Measurements from ENCODE around the gene NRDE2. TPM values are rescaled to one million over a fixed set of nuclear protein-coding genes. Genes with fewer than 3 reads are reported as not detected.

NRDE2 gene
- total RNA-seq, 1 experiment from 2014 or later = 16.5 TPM

- POLR2A ChIA-PET = no interaction called here
- DNase-seq (ENCODE audit: low read depth, low spot score) = no peak
- BruUV-seq (replicated peaks) = no TSS peak
- CTCF ChIA-PET = no interaction called here
- intact Hi-C loops (cut with micrococcal nuclease; ENCODE audit: unreplicated experiment) = loop anchor here (10.0 kb wide), 1 partner anchor 390 kb away; no protein-coding TSS in a partner anchor
- no peaks in the 10 kb centered on the region for H3K27me3 ChIP-seq (ENCODE audit: control insufficient read depth, insufficient read depth, low read length)
- H3K9me3 ChIP-seq (ENCODE audit: control insufficient read depth, insufficient read depth, low read depth, low read length) = no peaks in the 10 kb centered on the region
- H3K4me1 ChIP-seq (ENCODE audit: control insufficient read depth, insufficient read depth, low read length) = no peaks in the 10 kb centered on the region
- no peak for ATAC-seq
- H3K36me3 ChIP-seq (ENCODE audit: control insufficient read depth, insufficient read depth, low read length) = no peaks in the 10 kb centered on the region
- TF ChIP-seq TCF7L2 (IDR thresholded peaks at IDR 0.05; ENCODE audit: low read depth, low read length) = no peak
- TF ChIP-seq SIN3A (IDR thresholded peaks at IDR 0.05; ENCODE audit: borderline replicate concordance, insufficient read depth, low read depth, low read length) = no peak
- TF ChIP-seq, protein P1, sequence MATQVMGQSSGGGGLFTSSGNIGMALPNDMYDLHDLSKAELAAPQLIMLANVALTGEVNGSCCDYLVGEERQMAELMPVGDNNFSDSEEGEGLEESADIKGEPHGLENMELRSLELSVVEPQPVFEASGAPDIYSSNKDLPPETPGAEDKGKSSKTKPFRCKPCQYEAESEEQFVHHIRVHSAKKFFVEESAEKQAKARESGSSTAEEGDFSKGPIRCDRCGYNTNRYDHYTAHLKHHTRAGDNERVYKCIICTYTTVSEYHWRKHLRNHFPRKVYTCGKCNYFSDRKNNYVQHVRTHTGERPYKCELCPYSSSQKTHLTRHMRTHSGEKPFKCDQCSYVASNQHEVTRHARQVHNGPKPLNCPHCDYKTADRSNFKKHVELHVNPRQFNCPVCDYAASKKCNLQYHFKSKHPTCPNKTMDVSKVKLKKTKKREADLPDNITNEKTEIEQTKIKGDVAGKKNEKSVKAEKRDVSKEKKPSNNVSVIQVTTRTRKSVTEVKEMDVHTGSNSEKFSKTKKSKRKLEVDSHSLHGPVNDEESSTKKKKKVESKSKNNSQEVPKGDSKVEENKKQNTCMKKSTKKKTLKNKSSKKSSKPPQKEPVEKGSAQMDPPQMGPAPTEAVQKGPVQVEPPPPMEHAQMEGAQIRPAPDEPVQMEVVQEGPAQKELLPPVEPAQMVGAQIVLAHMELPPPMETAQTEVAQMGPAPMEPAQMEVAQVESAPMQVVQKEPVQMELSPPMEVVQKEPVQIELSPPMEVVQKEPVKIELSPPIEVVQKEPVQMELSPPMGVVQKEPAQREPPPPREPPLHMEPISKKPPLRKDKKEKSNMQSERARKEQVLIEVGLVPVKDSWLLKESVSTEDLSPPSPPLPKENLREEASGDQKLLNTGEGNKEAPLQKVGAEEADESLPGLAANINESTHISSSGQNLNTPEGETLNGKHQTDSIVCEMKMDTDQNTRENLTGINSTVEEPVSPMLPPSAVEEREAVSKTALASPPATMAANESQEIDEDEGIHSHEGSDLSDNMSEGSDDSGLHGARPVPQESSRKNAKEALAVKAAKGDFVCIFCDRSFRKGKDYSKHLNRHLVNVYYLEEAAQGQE (IDR thresholded peaks at IDR 0.05; ENCODE audit: insufficient read depth in 1 of 2, low read depth in 2 of 2, low read length in 1 of 2) = no peak
- TF ChIP-seq, protein P2, sequence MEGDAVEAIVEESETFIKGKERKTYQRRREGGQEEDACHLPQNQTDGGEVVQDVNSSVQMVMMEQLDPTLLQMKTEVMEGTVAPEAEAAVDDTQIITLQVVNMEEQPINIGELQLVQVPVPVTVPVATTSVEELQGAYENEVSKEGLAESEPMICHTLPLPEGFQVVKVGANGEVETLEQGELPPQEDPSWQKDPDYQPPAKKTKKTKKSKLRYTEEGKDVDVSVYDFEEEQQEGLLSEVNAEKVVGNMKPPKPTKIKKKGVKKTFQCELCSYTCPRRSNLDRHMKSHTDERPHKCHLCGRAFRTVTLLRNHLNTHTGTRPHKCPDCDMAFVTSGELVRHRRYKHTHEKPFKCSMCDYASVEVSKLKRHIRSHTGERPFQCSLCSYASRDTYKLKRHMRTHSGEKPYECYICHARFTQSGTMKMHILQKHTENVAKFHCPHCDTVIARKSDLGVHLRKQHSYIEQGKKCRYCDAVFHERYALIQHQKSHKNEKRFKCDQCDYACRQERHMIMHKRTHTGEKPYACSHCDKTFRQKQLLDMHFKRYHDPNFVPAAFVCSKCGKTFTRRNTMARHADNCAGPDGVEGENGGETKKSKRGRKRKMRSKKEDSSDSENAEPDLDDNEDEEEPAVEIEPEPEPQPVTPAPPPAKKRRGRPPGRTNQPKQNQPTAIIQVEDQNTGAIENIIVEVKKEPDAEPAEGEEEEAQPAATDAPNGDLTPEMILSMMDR (IDR thresholded peaks at IDR 0.05) = no peak
- TF ChIP-seq POLR2AphosphoS5 (IDR thresholded peaks at IDR 0.05; ENCODE audit: low read depth, low read length) = no peak
- no peak overlapping the region for H3K27ac ChIP-seq (ENCODE audit: low read length)
- no peak overlapping the region for H3K4me3 ChIP-seq (ENCODE audit: low read depth in 2 of 2, low read length in 2 of 2)
- in situ Hi-C loops (cut with HindIII; ENCODE audit: low pct_unique_long_range_greater_than_20kb, low sequenced_read_pairs) = no loop called here
Observed at GRCh38 chr14:90305176-90305601, 26.6 kb downstream of the NRDE2 start.

- ChIA-PET POLR2A (no interaction called here), CTCF (no interaction called here)
- in situ Hi-C loops (cut with HindIII; ENCODE audit: low pct_unique_long_range_greater_than_20kb, low sequenced_read_pairs) (no loop called here), intact Hi-C loops (cut with micrococcal nuclease; ENCODE audit: unreplicated experiment) (loop anchor here (5.0 to 10.0 kb wide), 3 partner anchors 93 to 458 kb away; partner anchors contain the start of gene CALM1)
- Histone ChIP-seq H3K27me3 (ENCODE audit: control insufficient read depth, insufficient read depth, low read length) (no peaks in the 10 kb centered on the region), H3K4me3 (ENCODE audit: low read depth in 2 of 2, low read length in 2 of 2) (no peak overlapping the region), H3K36me3 (ENCODE audit: control insufficient read depth, insufficient read depth, low read length) (no peaks in the 10 kb centered on the region), H3K9me3 (ENCODE audit: control insufficient read depth, insufficient read depth, low read depth, low read length) (no peaks in the 10 kb centered on the region), H3K27ac (ENCODE audit: low read length) (no peak overlapping the region), H3K4me1 (ENCODE audit: control insufficient read depth, insufficient read depth, low read length) (no peaks in the 10 kb centered on the region)
- no TSS peak for BruUV-seq (replicated peaks)
- no peak for ATAC-seq
- TF ChIP-seq, protein P2 (IDR thresholded peaks at IDR 0.05) = no peak
- TF ChIP-seq SIN3A (IDR thresholded peaks at IDR 0.05; ENCODE audit: borderline replicate concordance, insufficient read depth, low read depth, low read length) = no peak
- TF ChIP-seq TCF7L2 (IDR thresholded peaks at IDR 0.05; ENCODE audit: low read depth, low read length) = no peak
- TF ChIP-seq, protein P1 (IDR thresholded peaks at IDR 0.05; ENCODE audit: insufficient read depth in 1 of 2, low read depth in 2 of 2, low read length in 1 of 2) = no peak
- TF ChIP-seq POLR2AphosphoS5 (IDR thresholded peaks at IDR 0.05; ENCODE audit: low read depth, low read length) = no peak
- no peak for DNase-seq (ENCODE audit: low read depth, low spot score)
Observed at GRCh38 chr14:90304502-90304901, 27.2 kb downstream of the NRDE2 start.
